ENCODE data around the gene EARS2. TPM values are rescaled to one million over a fixed set of nuclear protein-coding genes. Genes with fewer than 3 reads are reported as not detected.
A peak's percentile ranks its signal among the peaks of the same experiment; 100 is the strongest.

Gene EARS2
- polyA plus RNA-seq, 1 donor from 2014 or later = 22.2 TPM

DNA sequence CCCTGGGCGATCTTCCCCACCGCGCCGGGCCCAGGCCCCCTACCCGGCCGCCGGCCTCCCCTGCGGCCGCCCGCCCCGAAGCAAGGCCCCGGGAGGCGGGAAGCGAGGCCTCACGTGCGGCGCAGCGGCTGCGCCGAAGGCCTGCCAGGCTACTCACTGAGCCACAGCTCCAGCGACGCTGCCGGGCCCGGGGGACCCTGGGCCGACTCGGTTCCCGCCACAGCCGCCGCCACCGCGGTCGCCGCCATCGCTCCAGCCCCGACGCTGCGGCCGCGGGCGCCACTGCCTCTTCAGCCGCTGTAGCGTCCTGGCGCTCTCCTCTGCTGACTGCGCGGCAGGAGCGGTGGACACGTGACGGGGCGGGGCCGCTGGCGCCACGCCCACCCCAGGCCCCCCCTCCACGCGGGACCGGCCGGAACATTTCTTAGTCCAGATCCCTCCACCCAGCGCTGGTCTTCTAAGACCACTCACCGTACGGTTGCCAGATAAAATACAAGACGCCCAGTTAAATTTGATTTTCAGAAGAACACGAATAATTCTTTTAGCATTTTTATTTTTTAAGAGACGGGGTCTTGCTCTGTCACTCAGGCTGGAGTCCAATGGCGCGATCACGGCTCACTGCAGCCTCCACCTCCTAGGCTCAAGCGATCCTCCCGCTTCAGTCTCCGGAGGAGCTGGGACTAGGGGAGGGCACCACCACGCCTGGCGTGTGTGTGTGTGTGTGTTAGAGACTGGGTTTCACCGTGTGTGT lies 46.8 kb downstream of the EARS2 start, which contains the start of gene GGA2:
TSS of gene GGA2 (minus strand) at position 331 of the 751 bp plus-strand sequence. CDS start at position 248, 83 bp downstream.
- Histone ChIP-seq H3K4me3 (ENCODE audit: low read length) (peak within 1 kb of the TSS; percentile 79), H3F3A (ENCODE audit: insufficient read depth, low read length, poor library complexity, severe bottlenecking) (peaks cover 3% of the 10 kb centered on the region), H3K9me2 (ENCODE audit: insufficient read depth, low read length) (no peaks in the 10 kb centered on the region), H3K9me3 (ENCODE audit: low read length) (no peaks in the 10 kb centered on the region), H3K27ac (ENCODE audit: low read length) (peak within 1 kb of the TSS; percentile 50), H3K9ac (ENCODE audit: low read length) (peak within 1 kb of the TSS; percentile 75), H3K27me3 (ENCODE audit: insufficient read depth, low read depth, low read length) (no peaks in the 10 kb centered on the region), H3K79me2 (replicated peaks; ENCODE audit: insufficient read depth, low read length) (peaks cover 32% of the 10 kb centered on the region), H4K20me1 (ENCODE audit: insufficient read depth) (no peaks in the 10 kb centered on the region), H3K36me3 (ENCODE audit: insufficient read depth, low read length) (no peaks in the 10 kb centered on the region), H3K4me2 (ENCODE audit: low read length) (peak within 1 kb of the TSS; percentile 92), H2AFZ (ENCODE audit: low read depth, low read length) (peak within 1 kb of the TSS; percentile 45)
- TF ChIP-seq SMC3 (conservative IDR thresholded peaks at IDR 0.05; ENCODE audit: poor library complexity) (peak; percentile 21), TAF1 (IDR thresholded peaks at IDR 0.05; ENCODE audit: low read depth) (peak; percentile 60), EZH2 (IDR thresholded peaks at IDR 0.05; ENCODE audit: borderline replicate concordance, insufficient read depth, low read length, poor library complexity, severe bottlenecking) (no peak), RAD21 (conservative IDR thresholded peaks at IDR 0.05) (no peak), POLR2AphosphoS5 (IDR thresholded peaks at IDR 0.05) (peak; percentile 93), EP300 (conservative IDR thresholded peaks at IDR 0.05; ENCODE audit: poor library complexity, severe bottlenecking) (peak; percentile 46), MXI1 (conservative IDR thresholded peaks at IDR 0.05; ENCODE audit: poor library complexity, severe bottlenecking) (peak; percentile 92)
- TF ChIP-seq, protein P1, sequence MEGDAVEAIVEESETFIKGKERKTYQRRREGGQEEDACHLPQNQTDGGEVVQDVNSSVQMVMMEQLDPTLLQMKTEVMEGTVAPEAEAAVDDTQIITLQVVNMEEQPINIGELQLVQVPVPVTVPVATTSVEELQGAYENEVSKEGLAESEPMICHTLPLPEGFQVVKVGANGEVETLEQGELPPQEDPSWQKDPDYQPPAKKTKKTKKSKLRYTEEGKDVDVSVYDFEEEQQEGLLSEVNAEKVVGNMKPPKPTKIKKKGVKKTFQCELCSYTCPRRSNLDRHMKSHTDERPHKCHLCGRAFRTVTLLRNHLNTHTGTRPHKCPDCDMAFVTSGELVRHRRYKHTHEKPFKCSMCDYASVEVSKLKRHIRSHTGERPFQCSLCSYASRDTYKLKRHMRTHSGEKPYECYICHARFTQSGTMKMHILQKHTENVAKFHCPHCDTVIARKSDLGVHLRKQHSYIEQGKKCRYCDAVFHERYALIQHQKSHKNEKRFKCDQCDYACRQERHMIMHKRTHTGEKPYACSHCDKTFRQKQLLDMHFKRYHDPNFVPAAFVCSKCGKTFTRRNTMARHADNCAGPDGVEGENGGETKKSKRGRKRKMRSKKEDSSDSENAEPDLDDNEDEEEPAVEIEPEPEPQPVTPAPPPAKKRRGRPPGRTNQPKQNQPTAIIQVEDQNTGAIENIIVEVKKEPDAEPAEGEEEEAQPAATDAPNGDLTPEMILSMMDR (IDR thresholded peaks at IDR 0.05; ENCODE audit: poor library complexity, severe bottlenecking) = no peak
- TF ChIP-seq, protein P2, sequence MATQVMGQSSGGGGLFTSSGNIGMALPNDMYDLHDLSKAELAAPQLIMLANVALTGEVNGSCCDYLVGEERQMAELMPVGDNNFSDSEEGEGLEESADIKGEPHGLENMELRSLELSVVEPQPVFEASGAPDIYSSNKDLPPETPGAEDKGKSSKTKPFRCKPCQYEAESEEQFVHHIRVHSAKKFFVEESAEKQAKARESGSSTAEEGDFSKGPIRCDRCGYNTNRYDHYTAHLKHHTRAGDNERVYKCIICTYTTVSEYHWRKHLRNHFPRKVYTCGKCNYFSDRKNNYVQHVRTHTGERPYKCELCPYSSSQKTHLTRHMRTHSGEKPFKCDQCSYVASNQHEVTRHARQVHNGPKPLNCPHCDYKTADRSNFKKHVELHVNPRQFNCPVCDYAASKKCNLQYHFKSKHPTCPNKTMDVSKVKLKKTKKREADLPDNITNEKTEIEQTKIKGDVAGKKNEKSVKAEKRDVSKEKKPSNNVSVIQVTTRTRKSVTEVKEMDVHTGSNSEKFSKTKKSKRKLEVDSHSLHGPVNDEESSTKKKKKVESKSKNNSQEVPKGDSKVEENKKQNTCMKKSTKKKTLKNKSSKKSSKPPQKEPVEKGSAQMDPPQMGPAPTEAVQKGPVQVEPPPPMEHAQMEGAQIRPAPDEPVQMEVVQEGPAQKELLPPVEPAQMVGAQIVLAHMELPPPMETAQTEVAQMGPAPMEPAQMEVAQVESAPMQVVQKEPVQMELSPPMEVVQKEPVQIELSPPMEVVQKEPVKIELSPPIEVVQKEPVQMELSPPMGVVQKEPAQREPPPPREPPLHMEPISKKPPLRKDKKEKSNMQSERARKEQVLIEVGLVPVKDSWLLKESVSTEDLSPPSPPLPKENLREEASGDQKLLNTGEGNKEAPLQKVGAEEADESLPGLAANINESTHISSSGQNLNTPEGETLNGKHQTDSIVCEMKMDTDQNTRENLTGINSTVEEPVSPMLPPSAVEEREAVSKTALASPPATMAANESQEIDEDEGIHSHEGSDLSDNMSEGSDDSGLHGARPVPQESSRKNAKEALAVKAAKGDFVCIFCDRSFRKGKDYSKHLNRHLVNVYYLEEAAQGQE (IDR thresholded peaks at IDR 0.05; ENCODE audit: borderline replicate concordance) = no peak

GRCh38 chr16:23509782-23510163 lies 47.4 kb downstream of the EARS2 start:
- Histone ChIP-seq H3K4me3 (ENCODE audit: low read length) (peak overlapping the region; percentile 79), H3K36me3 (ENCODE audit: insufficient read depth, low read length) (no peaks in the 10 kb centered on the region), H3K79me2 (replicated peaks; ENCODE audit: insufficient read depth, low read length) (peaks cover 32% of the 10 kb centered on the region), H3K9ac (ENCODE audit: low read length) (peak overlapping the region; percentile 75), H3K9me2 (ENCODE audit: insufficient read depth, low read length) (no peaks in the 10 kb centered on the region), H3K9me3 (ENCODE audit: low read length) (no peaks in the 10 kb centered on the region), H3F3A (ENCODE audit: insufficient read depth, low read length, poor library complexity, severe bottlenecking) (peaks cover 3% of the 10 kb centered on the region), H4K20me1 (ENCODE audit: insufficient read depth) (no peaks in the 10 kb centered on the region), H3K4me2 (ENCODE audit: low read length) (peak overlapping the region; percentile 92), H2AFZ (ENCODE audit: low read depth, low read length) (peak overlapping the region; percentile 8), H3K27me3 (ENCODE audit: insufficient read depth, low read depth, low read length) (no peaks in the 10 kb centered on the region), H3K27ac (ENCODE audit: low read length) (peak overlapping the region; percentile 50)
- peak; percentile 15 for TF ChIP-seq TAF1 (IDR thresholded peaks at IDR 0.05; ENCODE audit: low read depth)
- TF ChIP-seq RAD21 (conservative IDR thresholded peaks at IDR 0.05) = no peak
- no peak for TF ChIP-seq EP300 (conservative IDR thresholded peaks at IDR 0.05; ENCODE audit: poor library complexity, severe bottlenecking)
- no peak for TF ChIP-seq MXI1 (conservative IDR thresholded peaks at IDR 0.05; ENCODE audit: poor library complexity, severe bottlenecking)
